ENCODE results near the gene ELMO1.

Gene ELMO1

GRCh38 chr7:37462138-37462537 lies 13.5 kb upstream of the ELMO1 start:
- DNase-seq, result no peak

GRCh38 chr7:37455081-37455480 lies 6.4 kb upstream of the ELMO1 start:
- DNase-seq, result no peak

- DNase-seq, result no peak
Observed at GRCh38 chr7:37452346-37452745, 3.7 kb upstream of the ELMO1 start.

GRCh38 chr7:37450035-37450434 lies 1.4 kb upstream of the ELMO1 start:
- DNase-seq, result no peak

GRCh38 chr7:37449621-37450020 lies 957 bp upstream of the ELMO1 start:
- DNase-seq, result no peak

- peak in 4 of 5 donors; percentile 13 to 37 (median 19) for DNase-seq
Observed at GRCh38 chr7:37448011-37448635, 541 bp downstream of the ELMO1 start.

GRCh38 chr7:37446371-37446770 lies 2.3 kb downstream of the ELMO1 start:
- DNase-seq, result no peak

- no peak for DNase-seq
Observed at GRCh38 chr7:37445790-37446189, 2.9 kb downstream of the ELMO1 start.

- no peak for DNase-seq
Observed at GRCh38 chr7:37445064-37445723, 3.5 kb downstream of the ELMO1 start.

- DNase-seq, result no peak
Observed at GRCh38 chr7:37443627-37444026, 5.0 kb downstream of the ELMO1 start.

GRCh38 chr7:37442268-37442667 lies 6.4 kb downstream of the ELMO1 start:
- no peak for DNase-seq

GRCh38 chr7:37441816-37442215 lies 6.8 kb downstream of the ELMO1 start:
- DNase-seq, result no peak

- no peak for DNase-seq
Observed at GRCh38 chr7:37441386-37441760, 7.3 kb downstream of the ELMO1 start.

- peak in 2 of 5 donors; percentile 6 to 77 for DNase-seq
Observed at GRCh38 chr7:37440738-37441385, 7.8 kb downstream of the ELMO1 start.

- peak in 1 of 5 donors; percentile 68 for DNase-seq
Observed at GRCh38 chr7:37439653-37440026, 9.0 kb downstream of the ELMO1 start.

GRCh38 chr7:37438906-37439652 lies 9.6 kb downstream of the ELMO1 start:
- no peak for DNase-seq

- DNase-seq, result no peak
Observed at GRCh38 chr7:37435156-37435855, 13.4 kb downstream of the ELMO1 start.

GRCh38 chr7:37434529-37434928 lies 14.1 kb downstream of the ELMO1 start:
- DNase-seq, result no peak

GRCh38 chr7:37433166-37433565 lies 15.5 kb downstream of the ELMO1 start:
- DNase-seq, result no peak

- peak in 1 of 5 donors; percentile 33 for DNase-seq
Observed at GRCh38 chr7:37432281-37432920, 16.3 kb downstream of the ELMO1 start.

GRCh38 chr7:37431413-37431812 lies 17.3 kb downstream of the ELMO1 start:
- DNase-seq, result no peak

GRCh38 chr7:37430640-37431039 lies 18.0 kb downstream of the ELMO1 start:
- no peak for DNase-seq
